HG03095 (cell line): ENCODE results near the gene TOM1L1.
"Not testable (repeated sequence)": the region's sequence is repeated elsewhere in the genome, so short reads cannot be mapped to it uniquely, and the experiment has no call there.

Experiments used
- ATAC-seq: cut with Tn5 transposase; IDR thresholded peaks from one replicate; pipeline ENCODE4 v1.9.1; 2021; ENCODE audit warnings: moderate library complexity; ENCODE audit not compliant: unreplicated experiment

TOM1L1 gene, protein sequence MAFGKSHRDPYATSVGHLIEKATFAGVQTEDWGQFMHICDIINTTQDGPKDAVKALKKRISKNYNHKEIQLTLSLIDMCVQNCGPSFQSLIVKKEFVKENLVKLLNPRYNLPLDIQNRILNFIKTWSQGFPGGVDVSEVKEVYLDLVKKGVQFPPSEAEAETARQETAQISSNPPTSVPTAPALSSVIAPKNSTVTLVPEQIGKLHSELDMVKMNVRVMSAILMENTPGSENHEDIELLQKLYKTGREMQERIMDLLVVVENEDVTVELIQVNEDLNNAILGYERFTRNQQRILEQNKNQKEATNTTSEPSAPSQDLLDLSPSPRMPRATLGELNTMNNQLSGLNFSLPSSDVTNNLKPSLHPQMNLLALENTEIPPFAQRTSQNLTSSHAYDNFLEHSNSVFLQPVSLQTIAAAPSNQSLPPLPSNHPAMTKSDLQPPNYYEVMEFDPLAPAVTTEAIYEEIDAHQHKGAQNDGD

DNA sequence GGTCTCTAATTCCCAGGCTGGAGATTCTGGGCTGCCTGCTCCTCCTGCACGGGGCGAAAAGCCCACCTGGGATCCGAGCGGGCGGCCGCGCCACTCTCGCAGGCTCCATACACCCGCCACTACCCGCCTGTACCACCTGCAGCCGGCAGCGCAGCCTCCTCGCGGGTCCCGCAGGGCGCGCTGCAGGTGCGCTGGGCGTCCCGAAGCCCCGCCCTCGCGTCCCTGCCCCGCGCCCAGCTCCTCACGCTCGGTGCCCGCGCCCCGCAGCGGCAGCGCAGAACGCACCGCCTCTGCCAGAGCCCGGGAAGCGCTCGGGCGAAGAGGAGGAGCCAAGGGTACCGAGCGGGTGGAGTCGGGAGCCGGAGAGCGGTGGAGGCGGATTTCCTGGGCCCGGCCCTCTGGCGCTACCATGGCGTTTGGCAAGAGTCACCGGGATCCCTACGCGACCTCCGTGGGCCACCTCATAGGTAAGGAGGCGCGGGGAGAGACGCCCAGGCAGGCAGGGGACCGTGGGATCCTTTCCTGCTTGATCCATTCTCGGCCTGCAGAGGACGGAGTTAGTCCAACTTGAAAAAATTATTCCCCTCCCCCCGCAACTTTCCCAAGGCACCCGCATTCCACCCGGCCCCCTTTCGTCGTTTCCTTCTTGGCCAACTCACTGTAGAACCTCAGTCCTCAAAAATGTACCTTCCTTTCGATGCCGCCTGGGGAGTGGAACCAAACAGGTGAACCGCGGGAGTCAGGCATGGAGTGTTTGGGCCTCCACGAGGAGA lies at the start of gene TOM1L1:
TSS of gene TOM1L1 (plus strand) at position 396 of the 773 bp plus-strand sequence. CDS start at position 410, 14 bp downstream.
- ATAC-seq: no peak

DNA sequence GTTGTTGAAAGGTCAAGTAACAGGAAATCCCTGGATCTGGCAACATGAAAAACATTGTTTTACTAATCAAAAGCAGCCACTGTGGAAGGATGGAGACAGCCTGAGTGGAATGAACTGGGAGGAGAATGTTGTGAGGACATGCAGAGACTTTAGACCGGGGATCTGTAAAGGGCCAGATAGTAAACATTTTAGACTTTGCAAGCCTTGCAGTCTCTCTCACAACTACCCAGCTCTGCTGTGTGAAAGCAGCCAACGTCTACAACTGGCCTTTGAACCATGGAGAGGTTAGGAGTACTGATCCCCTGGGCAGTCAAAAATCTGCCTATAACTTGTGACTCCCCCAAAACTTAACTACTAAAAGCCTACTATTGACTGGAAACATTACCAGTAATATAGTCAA lies 41.5 kb upstream of the TOM1L1 start:
- ATAC-seq: no peak

DNA sequence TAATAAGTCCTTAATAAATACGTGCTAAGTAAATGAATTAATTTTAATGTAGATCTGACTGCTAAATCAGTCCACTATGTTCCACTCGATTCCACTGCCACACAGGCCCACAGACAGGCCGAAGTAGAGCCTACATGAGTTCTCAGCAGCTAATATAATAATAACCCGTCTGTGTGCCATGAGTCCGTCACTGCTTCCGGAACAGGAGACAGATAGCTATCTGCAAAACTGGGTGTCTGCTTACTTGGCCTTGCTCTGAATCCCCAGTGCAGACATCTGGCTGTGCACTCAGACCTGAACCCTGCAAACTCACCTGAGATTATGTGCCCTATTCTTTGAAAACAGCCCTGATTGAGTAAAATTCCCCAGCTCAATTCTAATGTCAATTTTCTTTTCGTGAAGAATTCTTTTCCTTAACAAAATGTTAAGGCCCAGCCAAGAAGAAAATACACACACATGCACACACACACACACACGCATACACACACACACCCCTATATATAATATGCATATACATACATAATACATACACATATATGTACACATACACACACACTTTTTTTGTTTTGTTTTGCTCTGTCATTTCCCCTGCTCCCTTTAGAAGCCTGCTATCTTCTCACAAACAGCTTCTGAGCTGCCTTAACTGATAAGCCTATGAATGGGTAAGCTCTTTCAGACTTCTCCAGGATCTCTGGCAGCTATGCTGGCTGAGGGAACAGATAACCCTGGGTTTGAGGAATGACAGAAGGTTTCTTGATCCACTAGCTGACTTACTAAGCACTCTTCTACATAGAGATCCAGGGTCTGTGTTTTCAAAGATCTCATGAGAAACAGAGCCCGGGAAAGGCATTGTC lies 39.8 kb upstream of the TOM1L1 start:
- no peak for ATAC-seq

DNA sequence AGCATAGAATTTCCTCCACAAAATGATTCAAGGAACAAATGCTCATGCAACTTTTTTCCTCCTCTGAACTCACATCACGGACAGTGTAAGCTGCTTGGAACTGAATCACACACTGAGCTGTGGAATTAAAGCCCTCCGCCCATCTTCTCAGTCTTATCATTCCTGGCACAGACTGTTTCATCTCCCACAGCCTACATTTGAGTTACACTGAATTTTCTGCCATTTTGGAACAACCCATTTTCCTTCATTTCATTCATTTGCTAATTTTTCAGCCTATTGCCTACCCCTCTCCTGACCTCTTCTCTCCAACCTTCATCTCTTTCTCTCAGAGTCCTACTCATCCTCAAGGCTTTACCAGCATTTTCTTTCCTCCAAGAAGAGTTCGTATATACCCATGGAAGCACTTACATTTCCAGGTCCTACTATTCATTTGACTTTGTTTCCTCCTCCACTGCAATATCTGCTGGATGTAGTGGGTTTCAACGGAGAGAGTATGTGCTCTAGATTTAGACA lies 39.1 kb upstream of the TOM1L1 start:
- no peak for ATAC-seq

DNA sequence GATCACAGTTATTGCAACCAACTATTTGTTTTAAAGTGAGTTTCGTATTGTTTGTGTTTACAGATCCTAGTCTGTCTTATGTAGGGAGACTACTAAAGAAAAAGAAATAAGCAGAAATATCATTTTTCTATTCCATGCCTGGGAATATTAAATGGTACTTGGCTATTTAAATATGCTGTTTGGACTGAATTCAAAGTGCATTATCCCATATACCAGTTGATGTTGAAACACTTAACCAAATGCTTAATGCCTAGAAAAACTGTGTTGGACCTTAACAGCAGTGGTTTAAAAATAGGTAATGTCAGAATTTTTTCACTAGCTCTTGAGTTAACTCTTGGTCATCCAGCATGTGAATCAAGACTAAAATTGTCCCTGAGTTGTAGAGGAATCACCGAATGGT lies 37.5 kb upstream of the TOM1L1 start:
- ATAC-seq: no peak

DNA sequence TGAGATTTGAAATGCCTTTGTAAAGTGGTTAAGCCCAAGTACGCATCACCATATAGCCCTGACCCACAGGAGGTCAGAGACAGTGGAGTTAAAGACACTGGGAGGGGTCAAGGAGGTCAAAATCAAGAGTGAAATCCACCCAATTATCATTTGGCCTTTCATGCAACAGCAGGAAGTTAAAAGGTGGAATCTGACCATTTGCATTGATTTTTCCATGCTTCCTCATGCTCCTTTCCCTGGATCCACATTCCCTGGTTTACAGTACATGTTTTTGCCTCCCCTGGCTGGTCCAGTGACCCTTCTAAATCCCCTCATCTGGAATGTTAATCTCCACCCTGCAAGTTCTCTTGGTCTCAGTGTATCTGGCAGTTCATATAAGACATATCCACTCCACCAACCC lies 36.6 kb upstream of the TOM1L1 start:
- ATAC-seq: no peak

DNA sequence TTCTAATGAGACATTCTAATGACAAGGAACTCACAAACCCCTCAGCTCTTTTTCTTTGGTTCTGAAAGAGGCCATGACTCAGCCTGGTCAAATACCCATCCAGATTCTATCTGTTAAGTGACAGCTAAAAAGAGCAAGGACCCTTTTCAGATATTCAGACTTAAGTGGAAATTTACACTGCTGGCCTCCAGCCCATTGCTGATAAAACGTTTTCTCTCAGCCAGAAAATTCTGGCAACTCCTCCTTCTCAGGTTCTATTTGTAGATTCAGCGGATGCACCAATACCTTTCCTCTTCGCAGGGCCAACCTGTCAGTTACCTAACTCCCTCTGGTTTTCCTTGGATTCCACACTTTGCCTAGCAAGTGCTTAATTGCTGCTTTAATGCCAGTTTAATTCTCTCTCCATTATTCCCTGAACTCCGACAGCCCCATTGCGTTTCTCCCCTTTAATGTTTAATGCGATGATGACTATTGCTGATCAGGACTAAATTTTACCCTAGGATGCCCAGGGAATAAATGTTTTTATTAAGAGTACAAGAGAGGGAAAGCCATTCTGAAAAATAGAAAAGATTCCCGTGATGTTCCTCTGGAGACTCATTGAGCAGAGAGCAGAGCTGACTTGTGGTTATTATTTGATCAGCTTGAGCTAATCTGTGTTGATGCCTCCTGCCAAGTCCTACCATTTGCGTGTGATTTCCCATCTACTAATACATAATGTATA lies 35.9 kb upstream of the TOM1L1 start:
- no peak for ATAC-seq

DNA sequence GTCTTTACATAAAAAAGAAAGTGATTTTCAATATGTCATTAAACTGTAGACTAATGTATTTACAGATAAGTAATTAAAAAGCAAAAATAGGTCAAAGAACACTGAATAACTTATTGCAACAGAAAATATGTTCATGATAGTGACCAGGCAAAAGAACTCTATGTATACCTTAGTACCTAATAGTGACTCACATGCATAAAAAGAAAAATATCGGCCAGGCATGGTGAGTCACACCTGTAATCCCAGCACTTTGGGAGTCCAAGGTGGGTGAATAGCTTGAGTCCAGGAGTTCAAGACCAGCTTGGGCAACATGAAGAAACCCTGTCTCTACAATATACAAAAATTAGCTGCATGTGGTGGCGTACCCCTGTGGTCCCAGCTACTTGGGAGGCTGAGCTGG lies 33.0 kb upstream of the TOM1L1 start:
- ATAC-seq: no peak

DNA sequence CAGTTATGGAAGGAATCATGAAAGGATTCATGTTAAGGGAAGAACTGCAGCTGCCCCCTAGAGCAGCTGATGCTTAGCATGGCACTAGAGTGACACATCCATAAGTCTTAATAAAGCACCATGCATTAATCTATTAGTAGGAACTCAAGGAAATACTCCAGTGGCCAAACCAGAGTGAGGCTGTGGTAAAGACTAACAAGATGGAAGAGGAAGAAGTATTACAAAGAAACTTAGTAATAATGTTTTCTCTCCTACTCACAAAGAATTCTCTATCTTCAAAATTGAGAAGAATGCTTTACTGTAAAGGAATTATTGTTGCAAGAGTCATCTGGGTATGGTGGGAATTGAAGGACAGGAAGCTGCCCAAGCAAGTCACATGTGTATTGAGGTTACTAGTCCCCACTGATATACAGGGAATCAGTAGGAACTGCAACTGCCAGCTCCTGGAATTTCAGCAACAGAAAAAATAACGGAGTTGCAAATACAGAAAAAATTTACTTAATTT lies 29.9 kb upstream of the TOM1L1 start:
- ATAC-seq: no peak

DNA sequence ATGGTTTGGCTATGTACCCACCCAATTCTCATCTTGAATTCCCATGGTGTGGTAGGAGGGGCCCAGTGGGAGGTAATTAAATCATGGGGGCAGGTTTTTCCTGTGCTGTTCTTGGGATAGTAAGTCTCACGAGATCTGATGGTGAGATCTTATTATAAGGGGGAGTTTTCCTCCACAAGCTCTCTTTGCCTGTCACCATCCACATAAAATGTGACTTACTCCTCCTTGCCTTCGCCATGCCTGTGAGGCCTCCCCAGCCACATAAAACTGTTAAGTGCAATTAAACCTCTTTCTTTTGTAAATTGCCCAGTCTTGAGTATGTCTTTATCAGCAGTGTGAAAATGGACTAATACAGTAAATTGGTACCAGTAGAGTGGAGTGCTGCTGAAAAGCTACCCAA lies 24.7 kb upstream of the TOM1L1 start:
- not testable (repeated sequence) for ATAC-seq

DNA sequence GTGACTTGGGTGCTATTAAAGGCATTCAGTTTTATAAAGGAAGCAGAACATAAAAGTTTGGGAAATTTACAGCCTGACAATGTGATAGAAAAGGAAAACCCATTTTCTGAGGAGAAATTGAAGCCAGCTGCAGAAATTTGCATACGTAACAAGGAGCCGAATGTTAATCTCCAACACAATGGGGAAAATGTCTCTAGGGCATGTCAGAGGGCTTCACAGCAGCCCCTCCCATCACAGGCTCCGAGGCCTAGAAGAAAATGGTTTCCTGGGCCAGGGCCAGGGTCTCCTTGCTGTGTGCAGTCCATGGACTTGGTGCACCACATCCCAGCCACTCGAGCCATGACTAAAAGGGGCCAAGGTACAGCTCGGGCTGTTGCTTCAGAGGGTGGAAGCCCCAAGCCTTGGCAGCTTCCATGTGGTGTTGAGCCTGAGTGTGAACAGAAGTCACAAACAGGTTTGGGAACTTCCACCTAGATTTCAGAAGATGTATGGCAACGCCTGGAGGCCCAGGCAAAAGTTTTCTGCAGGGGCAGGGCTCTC lies 23.9 kb upstream of the TOM1L1 start:
- no peak for ATAC-seq

DNA sequence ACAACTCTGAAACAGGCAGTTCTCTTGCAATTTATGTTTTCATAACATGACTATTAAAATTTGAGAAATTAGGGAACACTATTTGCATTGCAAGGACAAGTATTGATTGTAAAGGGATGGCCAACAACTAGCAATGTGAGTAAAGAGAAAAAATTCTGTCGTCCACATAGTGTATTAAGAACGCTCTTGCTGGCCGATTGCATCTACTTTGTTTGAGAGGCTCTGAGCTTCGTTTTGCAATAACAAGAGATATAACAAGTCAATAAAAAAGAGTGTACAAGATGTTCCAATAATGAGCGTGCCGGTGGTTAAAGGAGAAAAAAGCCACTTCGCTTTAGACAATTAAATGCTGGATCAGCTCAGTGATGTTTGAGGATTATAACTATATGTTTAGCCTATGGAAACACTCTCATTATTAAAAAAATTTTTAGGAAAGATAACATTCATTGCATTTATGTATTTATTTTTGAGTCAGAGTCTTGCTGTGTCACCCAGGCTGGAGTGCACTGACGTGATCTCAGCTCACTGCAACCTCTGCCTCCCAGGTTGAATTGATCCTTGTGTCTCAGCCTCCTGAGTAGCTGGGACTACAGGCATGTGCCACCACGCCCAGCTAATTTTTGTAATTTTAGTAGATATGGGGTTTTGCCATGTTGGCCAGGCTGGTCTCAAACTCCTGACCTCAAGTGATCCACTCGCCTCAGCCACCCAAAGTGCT lies 19.2 kb upstream of the TOM1L1 start:
- ATAC-seq: no peak

DNA sequence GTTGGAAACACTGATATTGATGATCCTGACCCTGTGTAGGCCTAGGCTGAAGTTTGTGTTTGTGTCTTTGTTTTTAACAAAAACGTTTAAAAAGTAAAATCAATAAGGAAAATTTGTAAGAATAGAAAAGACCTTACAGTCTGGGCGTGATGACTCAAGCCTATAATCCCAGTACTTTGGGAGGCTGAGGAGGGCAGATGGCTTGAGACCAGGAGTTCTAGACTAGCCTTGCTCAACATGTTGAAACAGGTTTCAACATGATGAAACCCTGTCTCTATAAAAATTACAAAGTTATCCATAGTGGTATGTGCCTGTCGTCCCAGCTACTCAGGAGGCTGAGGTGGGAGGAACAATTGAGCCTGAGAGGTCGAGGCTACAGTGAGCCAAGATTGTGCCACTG lies 18.3 kb upstream of the TOM1L1 start:
- ATAC-seq: no peak

DNA sequence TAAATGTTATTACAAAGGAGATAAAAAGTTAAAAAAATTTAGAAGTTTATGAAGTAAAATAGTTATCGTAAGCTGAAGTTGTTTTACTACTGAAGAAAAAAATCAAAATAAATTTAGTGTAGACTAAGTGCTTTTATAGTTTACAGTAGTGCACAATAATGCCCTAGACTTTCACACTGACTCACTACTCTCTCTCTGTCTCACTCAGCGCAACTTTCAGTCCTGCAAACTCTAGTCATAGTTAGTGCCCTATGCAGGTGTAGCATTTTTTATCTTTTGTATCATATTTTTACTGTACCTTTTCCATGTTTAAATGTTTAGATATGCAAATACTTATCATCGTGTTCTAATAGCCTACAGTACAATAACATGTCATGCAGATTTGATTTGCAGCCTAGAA lies 17.7 kb upstream of the TOM1L1 start:
- ATAC-seq: no peak

DNA sequence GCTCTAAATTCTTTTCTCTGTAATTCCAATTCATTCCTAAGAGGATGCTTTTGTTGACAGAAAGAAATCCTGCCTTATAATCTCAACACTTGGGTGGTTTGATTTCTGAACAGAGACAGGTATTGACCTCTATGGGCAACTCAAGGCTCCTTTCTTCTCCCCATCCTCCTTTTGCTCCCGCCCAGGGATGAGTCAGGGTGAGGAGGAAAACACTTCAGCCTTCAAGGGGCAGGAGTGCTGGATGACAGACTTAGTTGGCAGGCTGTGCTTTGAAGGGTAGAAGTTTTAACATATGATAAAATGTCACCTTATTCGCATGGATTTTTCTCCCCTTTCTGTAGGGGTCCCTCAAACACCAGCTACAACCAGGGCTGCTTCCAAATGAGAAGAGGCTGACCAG lies 16.7 kb upstream of the TOM1L1 start:
- no peak for ATAC-seq

DNA sequence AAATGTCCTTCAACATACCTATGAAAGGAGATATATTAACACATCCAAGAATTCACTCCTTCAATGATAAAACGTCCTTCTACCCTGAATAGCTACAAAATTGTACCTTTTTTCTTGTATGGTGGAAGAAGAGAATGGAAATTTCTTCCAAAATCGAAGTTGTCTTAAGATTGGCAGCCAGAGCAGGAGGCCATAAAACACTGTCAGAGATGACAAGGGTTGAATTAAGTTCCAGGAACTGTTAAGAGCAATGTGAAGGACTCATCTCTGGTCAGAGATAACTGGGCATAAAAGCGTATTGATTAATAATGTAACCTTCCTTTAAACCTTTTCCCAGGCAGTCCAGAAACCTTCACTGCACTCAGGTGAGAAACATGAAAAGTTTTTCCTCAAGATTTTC lies 12.9 kb upstream of the TOM1L1 start:
- ATAC-seq: no peak

DNA sequence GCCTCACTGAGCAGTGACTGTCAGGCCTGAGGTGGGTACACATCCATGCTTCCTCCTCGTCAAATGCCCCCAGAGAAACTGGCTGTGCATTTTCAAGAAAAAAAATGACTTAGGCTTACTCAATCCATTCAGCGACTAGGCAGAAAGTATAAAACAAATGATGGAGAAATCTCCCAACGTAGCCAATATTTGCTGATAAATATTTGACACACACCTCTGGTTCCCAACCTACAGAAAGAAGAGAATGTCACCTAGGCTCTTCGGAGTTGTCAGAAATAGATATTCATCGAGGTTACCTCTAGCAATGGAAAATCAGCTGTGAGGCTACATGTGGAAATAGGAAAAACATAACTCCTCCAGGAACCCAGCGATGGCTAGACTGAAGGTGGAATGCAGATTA lies 12.4 kb upstream of the TOM1L1 start:
- ATAC-seq: no peak

DNA sequence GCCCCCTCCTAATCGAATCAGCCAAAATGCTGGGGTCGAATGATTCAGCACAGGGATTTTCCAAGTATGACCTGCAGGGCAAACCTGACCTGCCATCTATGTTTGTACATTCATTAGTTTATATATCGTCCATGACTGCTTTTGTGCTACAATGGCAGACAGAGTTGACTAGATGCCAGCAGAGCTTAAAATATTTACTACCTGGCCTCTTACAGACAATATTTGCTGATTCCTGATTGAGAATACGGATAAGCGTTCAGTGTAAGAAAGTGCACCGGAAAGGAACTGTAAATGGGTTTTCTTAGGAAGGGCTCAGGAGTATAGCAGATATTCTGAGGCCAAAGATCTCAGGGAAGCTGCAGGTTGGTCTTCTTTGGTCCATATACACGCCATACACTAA lies 11.7 kb upstream of the TOM1L1 start:
- no peak for ATAC-seq

DNA sequence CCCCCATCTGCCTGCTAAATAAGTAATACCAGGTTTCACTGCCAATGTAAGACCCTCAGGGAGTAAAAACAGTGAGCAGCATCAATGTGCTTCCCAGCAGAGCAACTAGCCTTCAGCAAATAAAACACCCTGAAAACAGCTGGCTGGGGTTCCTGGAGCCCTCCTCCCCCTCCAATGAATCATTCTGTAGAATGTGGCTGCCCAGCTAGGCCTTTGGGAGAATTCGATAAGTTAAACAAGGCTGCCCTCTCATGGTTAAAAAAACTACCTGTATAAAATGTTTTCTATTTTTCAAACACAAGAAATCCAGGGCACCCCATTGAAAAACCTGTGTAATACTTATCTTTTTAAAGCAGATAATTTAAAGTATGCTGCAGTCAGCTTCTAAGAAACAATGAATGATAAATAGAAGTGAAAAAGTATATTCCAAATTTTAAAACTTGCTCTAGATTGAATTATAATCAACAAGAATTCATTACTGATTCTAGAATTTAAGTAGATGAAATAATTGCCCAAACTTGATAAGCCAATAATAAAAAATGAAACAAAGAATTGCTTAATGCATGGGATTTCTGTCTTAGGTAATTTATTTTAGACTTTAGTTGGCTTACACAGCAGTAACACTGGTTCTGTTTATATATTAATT lies 9.4 kb upstream of the TOM1L1 start:
- no peak for ATAC-seq
